ENCODE data around the gene CWH43.
"Not testable (repeated sequence)": the region's sequence is repeated elsewhere in the genome, so short reads cannot be mapped to it uniquely, and the experiment has no call there.

The CWH43 gene

GRCh38 chr4:49098034-49098759 is 112.1 kb downstream of the CWH43 start:
- DNase-seq: not testable (repeated sequence)

- not testable (repeated sequence) for DNase-seq
Observed at GRCh38 chr4:49099831-49100444, 113.9 kb downstream of the CWH43 start.

- not testable (repeated sequence) for DNase-seq
Observed at GRCh38 chr4:49102344-49102898, 116.3 kb downstream of the CWH43 start.

GRCh38 chr4:49103436-49104136 is 117.5 kb downstream of the CWH43 start:
- not testable (repeated sequence) for DNase-seq

GRCh38 chr4:49104231-49104930 is 118.3 kb downstream of the CWH43 start:
- not testable (repeated sequence) for DNase-seq

GRCh38 chr4:49105248-49105904 is 119.3 kb downstream of the CWH43 start:
- not testable (repeated sequence) for DNase-seq

GRCh38 chr4:49107262-49107661 is 121.2 kb downstream of the CWH43 start:
- not testable (repeated sequence) for DNase-seq

GRCh38 chr4:49108183-49108978 is 122.3 kb downstream of the CWH43 start:
- DNase-seq: not testable (repeated sequence)

GRCh38 chr4:49109567-49110166 is 123.6 kb downstream of the CWH43 start:
- not testable (repeated sequence) for DNase-seq

- DNase-seq: not testable (repeated sequence)
Observed at GRCh38 chr4:49110579-49110978, 124.5 kb downstream of the CWH43 start.

Data from kidney glomerular epithelial cell (primary cell).